Osteoblast (primary cell): Measurements from ENCODE around the gene LOXHD1. TPM values are rescaled to one million over a fixed set of nuclear protein-coding genes. Genes with fewer than 3 reads are reported as not detected.

Source experiments
- DNase-seq: peaks from one replicate; pipeline ENCODE4 v3.0.0; 2011; ENCODE audit warnings: low spot score, mixed read lengths; ENCODE audit not compliant: insufficient read length; ENCODE audit errors: missing footprints
- H2AFZ ChIP-seq: 2 replicates; pipeline ENCODE4 v1.6.0; 2011; ENCODE audit warnings: mild to moderate bottlenecking, low read length
- H3K27ac ChIP-seq: 2 replicates; pipeline ENCODE4 v1.5.1; 2011; ENCODE audit warnings: mild to moderate bottlenecking, low read depth, low read length, moderate library complexity
- H3K27me3 ChIP-seq: 2 replicates; pipeline ENCODE4 v1.6.0; 2012; ENCODE audit warnings: mild to moderate bottlenecking, control low read depth, inconsistent platforms, low read length, moderate library complexity; ENCODE audit not compliant: insufficient read depth
- H3K36me3 ChIP-seq: 2 replicates; pipeline ENCODE4 v1.5.1; 2011; ENCODE audit warnings: mild to moderate bottlenecking, low read length, control low read depth, moderate library complexity; ENCODE audit not compliant: insufficient read depth
- H3K4me1 ChIP-seq: 2 replicates; pipeline ENCODE4 v1.5.1; 2011; ENCODE audit warnings: mild to moderate bottlenecking, low read length, control low read depth, moderate library complexity; ENCODE audit not compliant: insufficient read depth
- H3K4me2 ChIP-seq: 2 replicates; pipeline ENCODE4 v1.6.0; 2011; ENCODE audit warnings: mild to moderate bottlenecking, low read length; ENCODE audit not compliant: insufficient read depth
- H3K4me3 ChIP-seq: fragments of 200-600 bp; sonication (generic); 3 replicates; pipeline ENCODE4 v1.5.1; 2012; ENCODE audit warnings: mild to moderate bottlenecking, low read length, inconsistent platforms; ENCODE audit not compliant: insufficient read depth
- H3K79me2 ChIP-seq: 2 replicates; pipeline ENCODE4 v1.6.0; 2012; ENCODE audit warnings: mild to moderate bottlenecking, low read length, control low read depth, inconsistent platforms; ENCODE audit not compliant: insufficient read depth
- H3K9me3 ChIP-seq: 2 replicates; pipeline ENCODE4 v1.5.1; 2011; ENCODE audit warnings: low read depth, low read length, control low read depth
- H4K20me1 ChIP-seq: 2 replicates; pipeline ENCODE4 v1.6.0; 2012; ENCODE audit warnings: mild to moderate bottlenecking, low read length, control low read depth; ENCODE audit not compliant: insufficient read depth
- CTCF ChIP-seq: IDR thresholded peaks from 2 replicates; pipeline ENCODE4 v1.5.1; 2011; ENCODE audit warnings: mild to moderate bottlenecking, low read depth, low read length, moderate library complexity; ENCODE audit errors: extremely low read depth
- total RNA-seq: library from RNA; depleted of rRNA; stranded (reverse); fragments of >200 nt; gene quantifications from 2 replicates; pipeline ENCODE4 v1.2.3, GENCODE V29; 2012

The LOXHD1 gene
- total RNA-seq, 1 donor: not detected

GRCh38 chr18:46480226-46480625, 176.8 kb downstream of the LOXHD1 start:
- Histone ChIP-seq H3K4me3 (no peak overlapping the region), H3K4me1 (no peaks in the 10 kb centered on the region), H3K4me2 (no peak overlapping the region), H3K79me2 (no peaks in the 10 kb centered on the region), H3K9me3 (no peaks in the 10 kb centered on the region), H4K20me1 (no peaks in the 10 kb centered on the region), H3K27ac (no peak overlapping the region), H2AFZ (no peak overlapping the region), H3K27me3 (no peaks in the 10 kb centered on the region), H3K36me3 (no peaks in the 10 kb centered on the region)
- no peak for TF ChIP-seq CTCF
- no peak for DNase-seq

- Histone ChIP-seq H2AFZ (no peak overlapping the region), H3K4me1 (no peaks in the 10 kb centered on the region), H3K79me2 (no peaks in the 10 kb centered on the region), H3K27me3 (no peaks in the 10 kb centered on the region), H3K36me3 (no peaks in the 10 kb centered on the region), H3K27ac (no peak overlapping the region), H3K9me3 (no peaks in the 10 kb centered on the region), H3K4me3 (no peak overlapping the region), H4K20me1 (no peaks in the 10 kb centered on the region), H3K4me2 (no peak overlapping the region)
- no peak for TF ChIP-seq CTCF
- DNase-seq: no peak
Observed at GRCh38 chr18:46478796-46479195, 178.2 kb downstream of the LOXHD1 start.

GRCh38 chr18:46477425-46478011, 179.5 kb downstream of the LOXHD1 start:
- no peaks in the 10 kb centered on the region for H3K9me3 ChIP-seq
- no peak overlapping the region for H3K4me2 ChIP-seq
- no peaks in the 10 kb centered on the region for H4K20me1 ChIP-seq
- TF ChIP-seq CTCF: no peak
- H3K27me3 ChIP-seq: no peaks in the 10 kb centered on the region
- H3K27ac ChIP-seq: no peak overlapping the region
- no peaks in the 10 kb centered on the region for H3K79me2 ChIP-seq
- H3K36me3 ChIP-seq: no peaks in the 10 kb centered on the region
- no peak overlapping the region for H2AFZ ChIP-seq
- no peaks in the 10 kb centered on the region for H3K4me1 ChIP-seq
- no peak for DNase-seq
- no peak overlapping the region for H3K4me3 ChIP-seq

- no peak for DNase-seq
- TF ChIP-seq CTCF: no peak
- Histone ChIP-seq H3K4me1 (no peaks in the 10 kb centered on the region), H4K20me1 (no peaks in the 10 kb centered on the region), H3K27me3 (no peaks in the 10 kb centered on the region), H3K4me3 (no peak overlapping the region), H3K27ac (no peak overlapping the region), H2AFZ (no peak overlapping the region), H3K36me3 (no peaks in the 10 kb centered on the region), H3K9me3 (no peaks in the 10 kb centered on the region), H3K79me2 (no peaks in the 10 kb centered on the region), H3K4me2 (no peak overlapping the region)
Observed at GRCh38 chr18:46475390-46475752, 181.6 kb downstream of the LOXHD1 start.
